Cardiac septum (tissue), 1 donor: ENCODE data around the gene WASF1. TPM values are rescaled to one million over a fixed set of nuclear protein-coding genes. Genes with fewer than 3 reads are reported as not detected.
"Not testable (repeated sequence)": the region's sequence is repeated elsewhere in the genome, so short reads cannot be mapped to it uniquely, and the experiment has no call there.

ENCODE experiments used
- DNase-seq: peaks from one replicate; pipeline ENCODE4 v3.0.0-alpha.2; 2020; ENCODE audit warnings: low spot score
- intact Hi-C: fragments of 100-400 bp; cut with DNase I; formaldehyde crosslinking; loops from one replicate; pipeline ENCODE4 v1.14.0; 2022
- total RNA-seq: library from RNA; stranded (reverse); fragmentation: NEBNext Ultra II Directional; extraction: Animal tissue kit (Norgen Biotek cat#: 25700); gene quantifications from one replicate; pipeline ENCODE4 v1.2.1, GENCODE V29; 2021
- donor health status: DM: no; HTN: no; CAD: no.

The WASF1 gene
- total RNA-seq, 1 donor from 2014 or later = 0.78 TPM

DNA sequence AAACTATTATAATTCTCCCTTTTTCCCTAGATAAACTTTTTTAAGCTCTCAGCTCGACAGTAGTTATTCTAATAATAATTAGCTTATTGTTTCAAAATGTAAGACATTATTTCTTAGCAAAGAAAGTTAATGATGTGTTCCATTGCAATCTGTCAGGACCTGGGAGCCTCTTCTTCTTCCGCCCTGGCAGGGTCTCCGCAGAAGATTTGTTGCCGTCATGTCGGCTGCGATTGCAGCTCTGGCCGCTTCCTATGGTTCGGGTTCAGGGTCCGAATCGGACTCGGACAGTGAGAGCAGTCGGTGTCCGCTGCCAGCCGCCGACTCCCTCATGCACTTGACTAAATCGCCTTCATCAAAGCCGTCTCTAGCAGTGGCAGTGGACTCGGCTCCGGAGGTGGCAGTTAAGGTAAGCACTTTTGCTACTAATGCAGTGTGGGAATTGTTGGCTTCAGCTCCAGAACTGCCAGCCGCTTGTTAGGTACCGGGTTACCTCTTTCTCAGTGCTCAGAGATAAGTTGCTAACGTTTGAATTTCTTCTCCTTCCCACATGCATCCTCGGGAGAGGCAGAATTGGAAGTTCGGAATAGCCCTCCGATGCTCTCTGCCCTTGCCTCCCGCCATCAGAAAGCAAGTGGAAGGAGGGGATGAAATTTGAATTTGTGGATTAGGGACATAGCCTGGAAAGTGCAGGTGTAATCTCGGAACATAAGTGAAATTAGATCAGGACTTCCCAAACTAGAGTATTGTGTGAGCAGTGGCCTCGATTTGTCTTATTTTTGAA is 948 bp upstream of the WASF1 start, which contains the start of gene CDC40:
Gene CDC40 (plus strand): TSS at position 200 of the 781 bp plus-strand sequence. CDS start 18 bp downstream, at position 218.
- intact Hi-C loops = loop anchor here (5.0 kb wide), 1 partner anchor 488 kb away; the partner anchor contains the start of genes AK9 and FIG4
- peak; percentile 82 for DNase-seq

DNA sequence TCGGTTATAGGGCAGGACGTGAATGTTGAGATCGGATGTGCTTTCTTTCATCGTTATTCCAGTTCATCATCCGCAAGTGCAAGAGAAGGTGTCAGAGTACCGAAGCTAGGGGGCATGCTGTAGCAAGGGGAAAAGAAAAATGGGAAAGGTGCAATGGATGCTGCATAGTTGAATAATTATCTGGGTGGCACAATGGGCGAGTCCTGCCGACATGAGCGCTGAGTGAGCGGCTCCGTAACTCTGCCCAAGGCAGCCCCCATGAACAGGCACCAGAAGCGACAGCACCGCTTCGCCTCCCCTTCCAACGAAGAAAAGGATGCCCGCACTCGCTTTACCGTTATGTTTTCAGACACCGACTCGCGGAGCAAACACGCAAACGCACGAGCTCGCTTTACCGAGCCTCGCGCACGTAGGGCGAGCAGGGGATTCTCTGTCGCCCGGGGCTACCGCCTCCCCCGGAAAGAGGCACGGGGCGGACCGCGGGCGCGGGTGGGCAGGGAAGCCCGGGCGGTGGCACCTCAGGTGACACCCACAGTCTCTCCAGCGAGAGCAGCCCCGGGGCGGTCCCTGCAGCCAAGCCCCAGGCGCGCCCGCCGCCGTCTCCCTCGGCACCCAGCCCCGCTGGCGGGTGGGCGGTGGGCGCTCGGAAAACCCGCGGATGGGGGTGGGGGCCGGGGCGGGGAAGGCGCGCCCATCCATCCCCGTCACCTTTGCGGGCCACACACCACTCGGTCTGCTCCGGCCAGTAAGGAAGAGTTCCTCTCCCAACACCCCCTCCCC is 654 bp downstream of the WASF1 start:
- intact Hi-C loops = loop anchor here (2.0 kb wide), 1 partner anchor 212 kb away; no protein-coding TSS in a partner anchor
- DNase-seq = peak; percentile 76

DNA sequence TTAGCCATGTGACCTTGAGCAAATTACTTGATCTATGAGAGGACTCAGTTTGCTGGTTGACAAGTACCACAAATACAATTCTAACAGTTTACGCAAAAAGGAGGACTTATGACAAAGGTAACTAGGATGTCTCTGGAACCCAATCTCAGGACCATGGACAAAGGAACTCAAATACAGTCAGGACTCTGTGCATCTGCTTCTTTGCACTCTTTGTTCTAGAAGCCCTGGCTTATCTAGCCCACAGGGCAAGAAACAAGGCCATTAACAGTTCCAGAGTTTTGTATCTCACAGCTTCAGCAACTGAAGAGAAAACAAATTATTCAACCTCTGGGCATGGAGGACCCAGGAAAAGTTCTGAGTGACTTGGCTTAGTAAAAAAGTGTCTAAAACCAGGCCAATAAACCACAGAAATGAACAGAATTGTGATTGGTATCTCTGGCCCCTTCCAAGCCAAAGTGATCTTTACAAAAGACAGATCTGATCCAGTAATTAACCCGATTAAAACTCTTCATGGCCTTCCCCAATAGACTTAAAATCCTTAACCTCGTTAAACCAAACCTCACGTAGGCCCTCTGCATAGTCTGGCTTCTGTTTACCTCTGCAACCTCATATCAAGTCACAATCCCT is 5.9 kb downstream of the WASF1 start:
- no peak for DNase-seq
- intact Hi-C loops = no loop called here

DNA sequence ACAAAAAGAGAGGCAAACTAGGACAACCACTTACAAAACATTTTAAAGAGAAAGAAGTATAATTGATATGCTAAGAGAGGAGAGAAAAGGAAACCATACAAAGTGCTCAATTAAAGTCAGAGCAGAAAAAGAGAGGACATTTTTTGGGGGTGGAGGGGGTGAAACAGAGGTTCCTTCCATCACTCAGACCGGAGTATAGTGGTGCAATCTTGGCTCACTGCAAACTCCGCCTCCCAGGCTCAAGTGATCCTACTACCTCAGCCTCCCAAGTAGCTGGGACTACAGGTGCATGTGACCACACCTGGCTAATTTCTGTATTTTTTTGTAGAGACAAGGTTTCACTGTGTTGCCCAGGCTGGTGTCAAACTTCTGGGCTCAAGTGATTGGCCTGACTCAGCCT is 9.4 kb downstream of the WASF1 start:
- intact Hi-C loops = no loop called here
- no peak for DNase-seq

DNA sequence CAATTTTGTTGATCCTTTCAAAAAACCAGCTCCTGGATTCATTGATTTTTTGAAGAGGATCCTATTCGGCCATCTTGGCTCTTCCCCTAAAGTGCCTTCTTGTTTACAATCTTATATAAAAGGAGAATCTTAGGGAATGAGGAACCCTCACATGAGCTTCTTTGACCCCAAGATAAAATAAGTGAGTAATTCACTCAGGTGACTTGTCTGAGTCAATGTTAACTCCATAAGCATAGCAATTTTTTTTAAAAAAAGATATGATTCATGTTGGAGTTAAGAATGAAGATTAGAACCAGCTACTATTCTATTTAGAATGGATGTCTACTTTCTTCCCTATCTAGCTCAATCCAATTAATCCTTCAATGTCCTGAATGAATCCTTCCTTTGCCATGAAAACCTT is 21.0 kb downstream of the WASF1 start:
- intact Hi-C loops = no loop called here
- DNase-seq = no peak

DNA sequence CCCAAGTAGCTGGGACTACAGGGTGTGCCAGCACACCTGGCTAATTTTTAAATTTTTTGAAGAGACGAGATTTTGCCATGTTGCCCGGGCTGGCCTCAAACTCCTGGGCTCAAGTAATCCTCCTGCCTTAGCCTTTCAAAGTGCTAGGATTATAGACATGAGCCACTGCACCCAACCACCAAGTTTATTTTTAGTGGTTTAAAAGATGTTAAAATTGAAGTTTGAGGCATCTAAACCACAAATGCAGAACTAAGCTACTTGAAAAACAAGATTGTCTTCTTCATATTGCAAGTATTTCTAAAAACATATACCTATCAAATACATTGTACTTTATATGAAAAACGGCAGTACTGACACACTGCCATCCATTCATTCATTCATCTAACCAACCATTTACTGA is 31.6 kb downstream of the WASF1 start:
- intact Hi-C loops = no loop called here
- no peak for DNase-seq

DNA sequence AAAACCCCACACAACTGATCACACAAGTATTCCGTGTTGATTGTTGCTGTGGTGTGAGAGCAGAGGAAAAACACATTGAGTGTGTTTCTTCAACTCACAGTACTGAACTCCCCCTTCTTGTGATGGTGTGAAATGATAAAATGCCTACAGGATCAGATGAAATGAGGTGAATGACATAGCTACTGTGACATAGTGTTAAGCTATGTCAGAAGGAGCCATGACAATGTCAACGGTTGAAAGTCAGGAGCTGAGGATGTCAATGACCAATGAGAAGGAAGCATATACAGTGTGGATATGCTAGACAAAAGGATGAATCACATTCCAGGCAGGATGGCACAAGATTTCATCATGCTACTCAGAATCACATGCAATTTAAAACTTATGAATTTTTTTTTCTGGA is 38.8 kb downstream of the WASF1 start:
- intact Hi-C loops = no loop called here
- DNase-seq = no peak

DNA sequence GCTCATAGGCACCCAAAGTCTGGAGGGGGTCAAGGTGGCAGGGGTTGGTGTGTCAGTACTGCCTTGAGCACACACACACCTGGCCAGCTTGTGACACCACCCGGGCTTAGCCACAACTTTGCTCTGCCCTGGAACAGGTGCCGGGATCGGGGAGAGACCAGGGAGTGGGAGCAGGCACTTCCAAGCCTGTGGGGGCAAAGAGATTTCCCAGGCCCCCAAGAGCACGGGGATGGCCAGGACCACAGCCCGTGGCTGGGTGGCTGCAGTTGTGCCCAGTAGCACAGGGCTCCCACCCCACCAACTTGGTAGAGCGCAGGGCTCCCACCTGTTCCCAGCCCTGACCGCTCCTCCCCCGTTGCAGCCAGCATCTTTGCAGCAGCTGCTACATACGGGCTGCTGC is 40.4 kb downstream of the WASF1 start:
- intact Hi-C loops = no loop called here
- no peak for DNase-seq

DNA sequence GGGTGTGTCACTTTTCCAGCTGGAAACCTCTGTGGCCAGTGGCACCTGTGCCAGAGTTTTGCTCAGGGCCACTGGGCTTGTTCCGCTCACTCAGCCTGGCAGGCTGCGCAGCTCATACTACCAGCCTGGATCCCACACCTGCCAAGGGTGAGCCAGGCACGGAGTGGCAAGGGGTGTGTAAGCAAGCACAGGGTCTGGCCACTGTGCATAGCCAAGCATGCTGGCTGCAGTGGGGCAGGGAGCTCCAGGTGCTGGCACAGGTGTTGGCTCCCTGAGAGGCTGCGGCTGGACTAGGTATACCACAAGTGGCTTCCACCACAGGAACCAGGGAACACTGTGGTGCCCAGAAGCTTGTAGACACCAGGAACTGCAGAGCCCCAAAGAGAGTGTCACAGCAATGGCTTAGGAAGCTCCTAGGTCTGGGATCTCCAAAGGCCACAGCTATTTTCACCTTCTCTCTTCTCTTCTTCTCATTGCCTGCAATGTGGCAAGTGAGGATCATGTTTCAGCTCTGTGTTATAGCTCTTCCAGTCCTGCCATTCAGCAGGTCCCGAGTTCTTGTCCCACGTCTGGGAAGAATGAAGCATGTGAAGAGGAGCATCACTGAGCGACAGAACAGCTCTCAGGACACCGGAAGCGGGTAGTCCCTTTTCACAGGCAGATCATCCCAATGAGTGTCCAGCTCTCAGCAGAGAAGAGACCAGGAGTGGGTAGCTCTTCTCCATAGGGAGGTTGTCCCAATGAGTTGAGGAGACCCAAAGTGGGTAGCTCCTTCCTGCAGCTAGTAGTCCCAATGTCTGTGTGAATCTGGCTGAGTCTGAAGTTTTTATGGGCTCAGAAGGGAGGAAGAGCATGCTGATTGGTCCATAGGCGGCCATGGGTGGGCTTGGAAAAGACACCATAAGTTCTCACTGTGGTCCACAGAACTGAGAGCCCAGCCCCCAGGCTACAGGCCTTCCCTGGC is 41.3 kb downstream of the WASF1 start:
- intact Hi-C loops = no loop called here
- no peak for DNase-seq

DNA sequence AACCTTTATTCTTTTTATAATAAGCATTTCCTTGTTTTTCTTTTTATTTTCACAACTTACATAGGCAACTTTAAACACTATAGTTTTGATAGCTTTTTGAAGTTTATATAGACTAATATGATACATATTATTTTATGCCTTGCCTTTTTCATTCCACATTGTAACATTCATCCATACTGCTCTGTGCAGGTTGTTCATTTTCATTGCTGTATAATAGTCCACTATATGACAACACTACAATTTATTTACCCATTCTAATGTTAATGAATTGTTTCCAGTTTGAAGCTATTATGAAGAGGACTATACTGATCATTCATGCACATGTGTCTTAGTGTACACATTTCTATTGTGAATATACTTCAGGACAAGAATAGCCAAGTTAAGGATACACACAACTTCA is 49.1 kb downstream of the WASF1 start:
- no peak for DNase-seq
- intact Hi-C loops = no loop called here

DNA sequence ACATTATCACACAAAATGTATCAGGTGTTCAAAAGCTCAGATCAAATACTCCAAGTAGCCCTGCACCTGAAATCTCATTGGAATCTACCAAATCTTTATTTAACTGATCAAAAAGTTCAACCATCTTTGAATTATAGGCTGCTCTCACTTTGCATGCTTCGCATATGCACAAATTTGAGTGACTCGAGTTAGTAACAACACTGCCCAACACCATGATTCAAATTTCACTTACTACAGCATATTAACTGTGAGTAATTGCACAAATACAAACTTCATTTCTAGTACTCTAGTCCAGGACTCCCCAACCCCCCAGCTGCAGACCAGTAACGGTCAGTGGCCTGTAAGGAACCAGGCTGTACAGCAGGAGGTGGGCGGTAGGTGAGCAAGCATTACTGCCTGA is 51.1 kb downstream of the WASF1 start:
- DNase-seq = no peak
- intact Hi-C loops = no loop called here

DNA sequence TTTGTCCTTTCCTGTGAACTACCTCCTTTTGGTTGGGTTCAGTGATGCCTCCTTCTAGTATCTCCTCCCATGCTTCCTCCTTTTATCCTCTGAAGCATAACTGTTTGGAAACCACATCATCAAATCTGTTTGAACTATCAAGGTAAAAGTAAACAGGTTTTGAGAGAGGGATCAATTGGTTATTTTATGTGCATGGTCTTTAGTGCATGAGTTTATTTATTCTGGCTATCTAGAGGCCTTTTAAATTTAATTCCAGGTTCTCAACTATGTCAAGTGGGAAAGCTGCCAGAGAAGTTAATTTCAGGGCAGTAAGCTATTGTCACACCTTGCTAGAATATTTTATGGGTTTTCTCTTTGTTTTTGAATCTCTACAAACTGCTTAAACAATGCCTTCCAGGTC is 54.1 kb downstream of the WASF1 start:
- intact Hi-C loops = no loop called here
- no peak for DNase-seq

DNA sequence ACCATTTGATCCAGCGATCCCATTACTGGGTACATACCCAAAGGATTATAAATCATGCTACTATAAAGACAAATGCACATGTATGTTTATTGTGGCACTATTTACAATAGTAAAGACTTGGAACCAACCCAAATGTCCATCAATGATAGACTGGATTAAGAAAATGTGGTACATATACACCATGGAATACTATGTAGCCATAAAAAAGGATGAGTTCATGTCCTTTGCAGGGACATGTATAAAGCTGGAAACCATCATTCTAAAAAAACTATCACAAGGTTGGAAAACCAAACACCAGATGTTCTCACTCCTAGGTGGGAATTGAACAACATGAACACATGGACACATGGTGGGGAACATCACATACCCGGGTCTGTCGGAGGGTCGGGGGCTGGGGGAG is 57.8 kb downstream of the WASF1 start:
- intact Hi-C loops, DNase-seq: not testable (repeated sequence)

DNA sequence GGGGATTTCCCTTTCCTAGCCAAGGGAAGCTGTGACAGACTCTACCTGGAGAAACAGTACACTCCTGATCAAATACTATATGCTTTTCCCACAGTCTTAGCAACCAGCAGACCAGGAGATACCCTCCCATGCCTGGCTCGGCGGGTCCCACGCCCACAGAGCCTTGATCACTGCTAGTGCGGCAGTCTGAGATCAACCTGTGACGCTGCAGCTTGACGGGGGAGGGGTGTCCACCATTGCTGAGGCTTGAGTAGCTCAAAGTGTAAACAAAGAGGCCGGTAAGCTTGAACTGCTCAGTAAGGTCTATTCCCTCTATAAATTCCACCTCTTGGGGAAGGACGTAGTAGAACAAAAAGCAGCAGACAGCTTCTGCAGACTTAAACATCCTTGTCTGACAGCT is 63.2 kb downstream of the WASF1 start:
- intact Hi-C loops = no loop called here
- no peak for DNase-seq

DNA sequence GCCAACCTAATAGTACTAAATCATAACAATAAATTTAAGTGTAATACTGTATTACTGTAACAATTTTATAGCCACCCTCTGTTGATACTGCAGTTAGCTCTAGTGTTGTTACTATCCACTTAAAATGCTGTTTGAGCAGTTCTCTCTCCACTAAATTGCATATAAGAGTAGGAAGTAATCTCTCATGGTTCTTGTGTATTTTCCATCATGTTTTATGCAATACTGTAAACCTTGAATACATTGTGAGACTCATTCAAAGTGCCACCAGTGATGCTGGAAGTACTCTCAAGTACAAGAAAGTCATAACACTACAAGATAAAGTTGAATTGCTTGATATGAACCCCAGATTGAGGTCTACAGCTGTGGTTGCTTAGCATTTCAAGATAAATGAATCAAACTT is 65.5 kb downstream of the WASF1 start:
- intact Hi-C loops = no loop called here
- no peak for DNase-seq

DNA sequence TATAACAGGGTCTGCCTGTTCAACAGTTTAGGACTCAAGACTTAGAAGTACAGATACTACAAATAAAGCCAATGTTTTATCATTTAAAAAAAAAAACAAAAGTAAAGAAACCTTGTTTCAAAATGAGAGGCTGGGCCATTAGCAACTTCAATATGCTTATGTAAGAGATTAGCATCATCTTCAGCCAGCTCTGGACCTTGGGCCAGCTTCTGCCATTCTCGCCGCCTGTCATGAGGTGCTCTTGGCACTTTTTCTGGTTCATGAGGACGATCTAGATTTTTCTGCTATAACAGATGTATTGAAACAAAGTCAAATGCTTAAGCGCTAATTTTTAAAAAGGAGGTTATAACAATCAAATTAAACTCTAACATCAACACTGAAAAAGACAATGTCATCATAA is 74.2 kb downstream of the WASF1 start:
- no peak for DNase-seq
- intact Hi-C loops = no loop called here

DNA sequence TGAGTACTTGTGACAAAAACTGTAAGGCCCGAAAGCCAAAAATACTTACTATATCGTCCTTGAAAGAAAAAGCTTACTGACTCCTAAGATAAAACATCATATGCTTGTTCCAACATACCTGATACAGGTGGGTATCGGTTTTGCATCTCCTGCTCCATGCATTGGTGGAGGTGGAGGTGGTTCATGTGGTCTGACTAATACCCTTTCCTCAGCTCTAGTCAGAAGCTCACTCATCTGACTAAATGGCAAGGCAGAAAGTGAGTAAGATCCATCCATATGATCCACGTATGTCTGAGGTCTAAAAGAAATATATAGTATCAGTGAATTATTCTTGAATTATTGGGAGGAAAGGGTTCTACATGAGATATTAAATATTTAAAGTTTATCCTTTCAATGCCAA is 76.2 kb downstream of the WASF1 start:
- intact Hi-C loops = no loop called here
- no peak for DNase-seq

DNA sequence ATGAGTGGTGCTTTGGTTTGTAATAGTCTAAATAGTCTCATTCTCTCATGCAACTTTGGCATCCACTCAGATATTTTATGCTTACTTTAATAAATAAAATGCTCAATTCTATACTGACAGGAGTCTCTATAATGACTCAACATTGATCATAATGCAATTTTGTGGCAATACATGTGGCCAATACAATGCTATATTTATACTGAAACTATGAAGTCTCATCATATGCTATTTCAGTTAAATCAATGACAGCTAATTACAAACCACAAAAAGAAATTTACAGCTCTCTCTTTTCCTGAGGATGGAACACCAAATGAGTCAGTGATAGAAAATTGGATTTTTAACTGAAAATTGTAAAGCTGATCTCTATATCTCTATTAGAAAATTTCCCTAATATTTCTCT is 77.1 kb downstream of the WASF1 start:
- DNase-seq = no peak
- intact Hi-C loops = no loop called here

DNA sequence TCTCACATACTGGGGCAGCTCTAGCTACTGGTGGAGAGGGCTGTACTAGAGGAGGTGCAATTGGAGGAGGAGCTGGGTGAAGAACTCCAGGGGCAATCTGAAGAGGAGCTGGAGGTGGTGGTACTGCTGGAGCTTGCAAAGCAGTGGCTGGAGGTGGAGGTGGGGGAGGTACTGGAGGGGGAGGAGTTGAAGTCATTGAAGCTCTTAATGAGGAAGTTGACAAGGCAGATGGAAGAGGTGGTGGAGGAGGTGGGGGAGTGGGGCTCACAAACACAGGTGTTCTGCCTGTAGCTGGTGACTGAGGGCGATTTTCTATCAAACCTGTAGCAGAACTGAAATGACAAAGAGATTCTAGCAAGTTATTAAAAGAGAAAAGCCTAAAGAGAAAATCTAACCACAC is 77.6 kb downstream of the WASF1 start:
- no peak for DNase-seq
- intact Hi-C loops = no loop called here
